NCI-H187 treated with DMSO at 0.1 percent for 48 hours (cell line): ENCODE measurements around the gene PARM1.

Experiments used
- DNase-seq: peaks from one replicate; lab custom pipeline; 2025; lab: John Stamatoyannopoulos, UW

PARM1 gene

DNA sequence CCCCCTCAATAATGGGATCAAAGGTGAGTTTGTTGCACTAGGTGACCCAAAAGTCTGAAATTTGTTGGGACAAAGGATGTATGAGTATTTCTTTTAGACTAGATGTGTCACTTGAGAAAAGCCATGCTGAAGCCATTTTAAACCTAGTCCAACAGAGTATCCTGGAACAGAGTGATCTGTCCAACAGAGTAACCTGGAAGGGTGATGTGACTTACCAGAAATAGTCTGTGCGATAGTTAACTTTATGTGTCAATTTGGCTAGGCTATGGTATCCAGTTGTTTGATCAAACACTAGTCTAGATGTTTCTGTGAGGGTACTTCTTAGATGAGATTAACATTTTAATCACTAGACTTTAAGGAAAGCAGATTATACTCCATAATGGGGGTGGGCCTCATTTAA is 154.5 kb downstream of the PARM1 start:
- no peak for DNase-seq

DNA sequence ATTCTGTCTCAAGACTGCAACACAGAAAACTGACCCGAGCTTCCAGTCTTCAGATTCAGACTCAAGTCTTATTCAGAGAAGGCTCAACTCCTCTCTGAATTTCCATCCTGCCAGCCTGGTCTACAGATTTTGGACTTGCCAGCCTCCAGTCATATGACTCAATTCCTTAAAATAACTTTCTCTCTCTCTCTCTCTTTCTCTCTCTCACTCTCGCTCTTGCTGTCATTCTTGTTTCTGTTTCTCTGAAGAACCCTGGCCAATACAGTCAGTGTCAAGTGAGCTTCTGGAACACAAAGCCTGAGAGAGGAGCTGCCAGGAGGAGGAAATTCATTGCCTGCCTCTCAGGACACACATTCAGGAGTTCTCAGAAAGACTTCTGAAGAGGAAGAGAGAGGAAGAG is 154.9 kb downstream of the PARM1 start:
- no peak for DNase-seq

DNA sequence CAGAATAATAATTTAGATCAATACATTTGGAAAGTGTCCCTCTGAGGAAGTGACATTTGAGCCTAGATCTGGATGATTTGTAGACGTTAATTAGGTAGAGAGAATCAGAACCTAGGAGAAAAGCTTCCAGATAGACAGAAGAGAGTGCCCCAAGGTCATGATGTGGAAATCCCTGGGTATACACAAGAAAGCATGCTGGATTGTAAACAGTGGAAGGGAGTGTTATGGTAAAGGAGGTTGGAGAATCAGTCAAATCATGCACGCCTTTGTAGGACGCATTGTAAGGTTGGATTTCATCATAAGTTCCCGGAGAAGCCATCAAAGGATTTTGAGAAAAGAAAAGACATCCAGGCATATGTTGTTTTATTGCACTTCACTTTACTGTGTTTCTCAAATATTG is 156.3 kb downstream of the PARM1 start:
- no peak for DNase-seq

DNA sequence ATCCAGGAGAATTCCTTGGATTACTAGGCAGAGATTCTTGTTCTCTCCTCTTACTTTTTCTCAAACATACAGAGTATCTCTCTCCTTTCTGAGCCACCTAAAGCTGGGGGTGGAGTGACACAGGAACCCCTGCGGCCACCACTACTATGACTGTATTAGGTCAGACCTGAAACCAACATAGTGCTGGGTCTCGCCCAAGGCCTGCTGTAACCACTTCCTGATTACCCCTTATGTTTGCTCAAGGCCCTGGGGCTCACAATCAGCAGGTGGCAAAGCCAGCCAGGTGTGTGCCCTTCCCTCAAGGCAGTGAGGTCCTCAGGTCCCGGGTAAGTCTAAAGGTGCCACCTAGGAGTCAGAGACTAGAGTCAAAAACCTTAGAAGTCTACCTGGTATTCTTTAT is 166.4 kb downstream of the PARM1 start:
- DNase-seq: no peak
